Amniotic epithelial cell (primary cell): ENCODE measurements around the gene NBPF11.
"Not testable (repeated sequence)": the region's sequence is repeated elsewhere in the genome, so short reads cannot be mapped to it uniquely, and the experiment has no call there.

Source experiments
- DNase-seq: peaks from one replicate; pipeline ENCODE4 v3.0.0-alpha.2; 2010; ENCODE audit warnings: low read depth

NBPF11 gene, protein sequence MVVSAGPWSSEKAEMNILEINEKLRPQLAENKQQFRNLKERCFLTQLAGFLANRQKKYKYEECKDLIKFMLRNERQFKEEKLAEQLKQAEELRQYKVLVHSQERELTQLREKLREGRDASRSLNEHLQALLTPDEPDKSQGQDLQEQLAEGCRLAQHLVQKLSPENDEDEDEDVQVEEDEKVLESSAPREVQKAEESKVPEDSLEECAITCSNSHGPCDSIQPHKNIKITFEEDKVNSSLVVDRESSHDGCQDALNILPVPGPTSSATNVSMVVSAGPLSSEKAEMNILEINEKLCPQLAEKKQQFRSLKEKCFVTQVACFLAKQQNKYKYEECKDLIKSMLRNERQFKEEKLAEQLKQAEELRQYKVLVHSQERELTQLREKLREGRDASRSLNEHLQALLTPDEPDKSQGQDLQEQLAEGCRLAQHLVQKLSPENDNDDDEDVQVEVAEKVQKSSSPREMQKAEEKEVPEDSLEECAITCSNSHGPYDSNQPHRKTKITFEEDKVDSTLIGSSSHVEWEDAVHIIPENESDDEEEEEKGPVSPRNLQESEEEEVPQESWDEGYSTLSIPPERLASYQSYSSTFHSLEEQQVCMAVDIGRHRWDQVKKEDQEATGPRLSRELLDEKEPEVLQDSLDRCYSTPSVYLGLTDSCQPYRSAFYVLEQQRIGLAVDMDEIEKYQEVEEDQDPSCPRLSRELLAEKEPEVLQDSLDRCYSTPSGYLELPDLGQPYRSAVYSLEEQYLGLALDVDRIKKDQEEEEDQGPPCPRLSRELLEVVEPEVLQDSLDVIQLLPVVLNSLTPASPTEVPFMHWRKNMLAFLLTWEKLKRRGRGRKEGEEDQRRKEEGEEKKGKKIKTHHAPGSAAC

GRCh38 chr1:148151911-148152656, at the start of gene NBPF11:
NBPF11 (minus strand) TSS chr1:148152281; CDS start chr1:148127003, 25,278 bp downstream.
- peak; percentile 73 for DNase-seq

DNA sequence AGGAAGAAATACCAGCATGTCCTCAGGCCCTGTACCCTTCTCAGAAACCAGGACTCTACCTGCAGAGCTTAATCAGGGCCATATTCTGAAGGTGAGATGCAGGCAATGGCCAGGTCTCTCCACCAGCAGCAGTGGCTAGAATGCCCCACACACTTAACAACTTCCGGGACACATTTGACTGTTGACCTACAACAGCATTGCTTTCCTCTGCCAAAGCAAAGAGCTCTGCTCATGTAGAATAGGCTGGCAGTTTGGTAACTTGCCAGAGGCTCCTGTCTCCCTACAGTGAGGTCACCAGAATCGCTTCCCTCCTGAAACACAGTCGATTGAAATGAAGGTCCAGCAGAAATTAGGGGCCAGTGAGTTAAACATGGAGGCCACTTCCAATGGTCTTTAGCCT, 45.3 kb upstream of the NBPF11 start:
- not testable (repeated sequence) for DNase-seq

DNA sequence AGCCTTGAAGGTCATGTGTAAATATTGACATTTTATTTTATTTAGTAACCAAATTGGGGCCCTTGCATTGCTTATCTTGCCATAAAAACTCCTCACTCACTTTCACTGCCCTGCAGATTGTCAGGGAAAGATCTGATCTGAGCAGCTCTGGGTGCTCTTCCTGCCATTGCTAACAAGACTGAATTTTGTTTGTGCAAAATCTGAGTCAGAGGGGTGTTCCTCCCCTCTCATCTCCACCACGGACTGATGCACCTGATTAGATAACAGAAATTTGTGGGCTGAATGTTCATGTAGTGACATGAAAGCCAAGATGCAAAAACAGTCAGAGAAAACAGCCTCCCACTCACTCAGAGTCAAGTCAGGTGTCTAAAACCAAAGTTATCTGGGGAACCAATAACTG, 44.9 kb upstream of the NBPF11 start:
- DNase-seq = not testable (repeated sequence)

DNA sequence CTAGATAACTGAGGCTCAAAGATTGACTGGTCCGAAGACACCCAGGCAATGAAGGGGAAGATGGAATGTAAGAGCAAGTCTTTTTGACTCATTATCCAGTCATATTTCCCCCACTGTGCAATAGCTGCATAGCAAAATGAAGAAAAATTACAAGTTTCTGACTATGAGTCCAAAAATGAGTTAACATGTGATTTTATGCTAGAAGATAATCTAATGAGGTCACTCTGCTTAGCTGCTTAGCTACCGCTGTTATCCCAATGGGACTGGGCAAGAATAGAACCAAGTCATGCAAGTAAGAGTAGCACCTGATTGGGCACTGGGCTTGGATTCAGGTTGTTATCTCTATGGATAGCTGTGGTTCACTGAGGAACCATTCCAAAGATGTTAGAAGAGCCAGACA, 43.0 kb upstream of the NBPF11 start:
- DNase-seq = not testable (repeated sequence)

DNA sequence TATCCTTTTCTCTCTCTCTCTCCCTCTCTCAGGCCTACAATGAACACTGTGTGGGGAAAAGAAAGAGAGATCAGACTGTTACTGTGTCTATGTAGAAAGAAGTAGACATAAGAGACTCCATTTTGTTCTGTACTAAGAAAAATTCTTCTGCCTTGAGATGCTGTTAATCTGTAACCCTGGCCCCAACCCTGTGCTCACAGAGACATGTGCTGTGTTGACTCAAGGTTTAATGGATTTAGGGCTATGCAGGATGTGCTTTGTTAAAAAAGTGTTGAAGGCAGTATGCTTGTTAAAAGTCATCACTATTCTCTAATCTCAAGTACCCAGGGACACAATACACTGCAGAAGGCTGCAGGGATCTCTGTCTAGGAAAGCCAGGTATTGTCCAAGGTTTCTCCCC, 36.7 kb upstream of the NBPF11 start:
- not testable (repeated sequence) for DNase-seq

- not testable (repeated sequence) for DNase-seq
Measured at GRCh38 chr1:148178682-148179081, 26.6 kb upstream of the NBPF11 start.

GRCh38 chr1:148175414-148175813, 23.3 kb upstream of the NBPF11 start:
- DNase-seq = not testable (repeated sequence)

DNA sequence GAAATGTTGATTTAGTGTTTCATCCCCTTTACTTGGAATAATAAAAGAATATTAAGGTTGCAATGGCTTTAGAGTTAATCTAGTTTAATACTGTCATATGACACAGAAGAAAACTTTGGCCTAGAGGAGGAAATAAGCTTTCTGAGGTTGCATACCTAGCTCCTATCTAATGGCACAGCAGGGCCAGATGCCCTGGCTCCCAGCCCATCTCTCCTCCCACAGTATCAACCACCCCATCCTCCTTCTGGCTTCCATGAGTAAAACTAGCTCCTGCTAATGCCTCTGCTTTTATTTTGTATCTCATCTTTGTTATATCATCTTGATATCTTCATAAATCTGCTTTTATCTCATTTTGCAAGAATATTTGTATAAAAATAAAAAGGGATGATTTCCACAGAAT, 19.9 kb upstream of the NBPF11 start:
- not testable (repeated sequence) for DNase-seq

- no peak for DNase-seq
Measured at GRCh38 chr1:148166558-148167492, 14.7 kb upstream of the NBPF11 start.

- DNase-seq = no peak
Measured at GRCh38 chr1:148162363-148162762, 10.3 kb upstream of the NBPF11 start.

DNA sequence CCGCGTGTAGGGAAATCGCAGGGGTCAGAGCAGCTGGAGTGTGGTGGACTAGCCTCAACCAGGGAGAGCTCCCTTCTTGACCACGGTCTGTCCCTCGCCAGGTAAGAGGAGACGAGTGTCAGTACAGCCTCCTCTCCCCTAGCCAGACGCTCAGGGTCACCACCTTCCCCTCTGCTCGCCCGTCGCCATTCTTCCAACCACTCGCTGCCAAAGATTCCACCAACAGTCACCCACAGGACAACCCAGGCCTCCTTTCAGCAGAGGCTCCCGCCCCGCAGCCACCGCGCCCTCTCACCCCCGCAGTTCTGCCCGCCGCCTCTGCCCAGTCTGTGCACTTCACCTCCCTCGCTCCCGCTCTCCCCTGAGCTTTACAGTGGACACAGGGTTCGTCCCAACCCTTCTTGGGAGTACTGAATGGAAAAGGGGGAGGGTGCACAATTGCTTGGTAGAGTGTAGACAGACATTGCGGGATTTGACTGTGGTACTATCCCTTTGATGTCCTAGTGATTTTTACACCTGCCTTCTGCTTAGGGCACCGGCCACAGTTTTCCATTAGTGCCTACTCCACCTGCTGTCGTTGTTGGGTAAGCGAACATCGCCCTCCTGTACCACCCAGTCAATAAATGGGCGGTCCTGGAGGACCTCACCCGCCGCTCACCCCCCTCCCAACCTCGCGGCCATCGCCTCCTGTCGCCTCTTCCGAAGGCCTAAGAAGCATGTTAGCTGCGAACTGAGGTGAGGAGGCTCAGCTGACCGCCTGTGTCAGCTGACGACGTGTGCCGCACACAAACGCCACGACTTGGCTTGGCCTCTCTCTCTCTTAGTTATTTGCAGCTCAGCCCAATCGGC, 9.2 kb upstream of the NBPF11 start:
- DNase-seq = no peak

DNA sequence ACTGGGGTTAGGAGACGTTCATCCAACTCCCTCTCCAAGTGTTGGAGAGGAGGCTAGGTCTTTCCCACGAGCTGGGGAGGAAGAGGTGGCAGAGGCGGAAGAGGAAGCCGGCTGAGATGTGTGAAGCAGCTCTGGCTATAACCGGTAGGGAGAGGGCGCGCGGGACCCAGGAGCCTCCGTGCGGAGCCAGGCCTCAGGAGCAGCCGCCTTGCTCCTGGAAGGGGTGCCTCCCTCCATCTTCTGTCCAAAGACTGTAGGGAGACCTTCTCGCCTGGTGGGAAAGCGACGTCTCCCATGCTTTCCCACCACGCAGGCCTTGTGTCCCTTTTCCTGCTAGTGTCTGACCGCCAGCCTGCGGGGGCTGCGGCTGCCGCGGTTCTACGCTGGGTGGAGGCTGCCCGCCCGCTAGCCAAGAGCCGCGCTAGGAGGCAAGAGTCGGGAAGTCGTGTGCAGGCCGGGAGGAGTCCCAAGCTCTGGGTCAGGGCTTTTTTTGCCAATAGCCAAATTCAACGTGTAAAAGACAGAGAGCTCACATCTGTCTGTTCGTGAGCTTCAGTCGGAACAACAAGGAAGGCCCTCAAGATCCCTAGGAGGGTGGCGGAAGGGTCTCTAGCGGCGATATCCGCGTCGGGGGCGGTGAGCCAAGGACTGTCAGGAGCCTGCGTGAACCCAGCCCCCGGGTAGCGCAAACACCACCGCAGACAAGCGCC, 8.4 kb upstream of the NBPF11 start:
- DNase-seq = no peak

DNA sequence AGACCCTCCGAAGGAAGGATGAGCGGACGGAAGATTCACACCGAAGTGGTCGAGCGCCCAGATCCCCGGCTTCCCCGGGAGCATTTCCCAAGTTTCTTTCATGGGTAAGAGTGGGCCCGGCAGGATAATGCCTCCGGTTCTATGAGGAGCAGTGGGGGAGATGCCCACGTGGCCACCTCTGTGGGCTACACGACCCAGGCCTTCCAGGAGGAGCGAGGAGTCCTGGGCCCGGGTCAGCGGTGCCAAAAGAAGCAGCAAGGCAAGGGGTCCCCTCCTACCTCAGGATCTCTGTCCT, 7.9 kb upstream of the NBPF11 start:
- DNase-seq = no peak

GRCh38 chr1:148158341-148159003, 6.4 kb upstream of the NBPF11 start:
- no peak for DNase-seq

DNA sequence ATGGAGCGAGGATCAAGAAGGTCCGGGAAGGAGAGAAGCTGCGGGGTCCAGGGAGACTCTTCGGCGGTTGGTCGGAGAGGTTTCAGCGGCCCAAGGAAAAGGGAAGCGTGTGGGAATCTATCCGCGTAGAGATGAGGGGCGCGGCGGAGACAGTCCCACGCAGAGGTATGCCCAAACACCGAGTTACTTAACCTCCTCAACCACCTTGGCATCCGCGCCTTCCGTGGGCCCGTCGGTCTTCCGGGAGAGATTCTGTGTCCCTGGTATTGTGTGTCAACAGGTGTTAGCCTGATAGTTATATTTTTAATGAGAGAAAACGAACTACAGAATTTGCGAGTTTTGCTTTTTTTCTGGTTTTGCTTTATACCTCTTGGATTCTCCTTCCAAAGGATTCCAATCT, 5.7 kb upstream of the NBPF11 start:
- not testable (repeated sequence) for DNase-seq

DNA sequence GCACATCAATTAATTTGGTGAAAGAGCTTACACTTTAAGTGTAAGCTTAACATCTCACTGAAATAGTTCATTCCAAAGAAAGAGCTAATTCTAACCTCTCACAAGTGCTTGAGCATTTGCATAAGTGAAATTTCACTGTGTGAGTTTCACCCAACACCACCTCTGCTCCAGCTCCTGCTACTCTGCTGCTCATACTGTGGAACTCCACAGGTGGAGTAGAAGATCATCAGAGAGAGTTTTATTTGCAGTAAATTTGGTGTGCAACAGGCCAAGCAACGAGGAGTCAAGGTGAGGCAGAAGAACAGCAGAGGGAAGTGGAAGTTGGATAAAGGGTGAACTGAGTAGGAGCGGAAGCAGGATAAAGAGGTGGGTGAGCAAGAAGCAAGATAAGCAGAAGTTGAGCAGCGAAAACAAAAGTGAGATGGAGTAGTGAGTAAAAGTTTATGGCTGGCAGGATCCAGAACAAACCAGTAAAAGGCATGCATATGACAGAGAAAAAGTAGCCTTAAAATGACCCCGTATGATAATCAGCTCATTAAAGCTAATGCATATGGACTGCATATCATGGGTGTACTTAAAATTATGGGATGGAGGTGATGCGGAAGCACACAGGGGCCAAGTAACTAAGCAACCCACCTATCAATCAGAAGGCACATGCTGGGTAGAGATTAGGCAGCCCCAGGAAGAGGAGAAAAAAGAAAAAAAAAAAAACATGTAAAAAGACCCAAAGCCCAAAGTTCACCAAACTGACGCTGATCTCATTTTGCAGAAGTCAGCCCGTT, 3.6 kb upstream of the NBPF11 start:
- not testable (repeated sequence) for DNase-seq

DNA sequence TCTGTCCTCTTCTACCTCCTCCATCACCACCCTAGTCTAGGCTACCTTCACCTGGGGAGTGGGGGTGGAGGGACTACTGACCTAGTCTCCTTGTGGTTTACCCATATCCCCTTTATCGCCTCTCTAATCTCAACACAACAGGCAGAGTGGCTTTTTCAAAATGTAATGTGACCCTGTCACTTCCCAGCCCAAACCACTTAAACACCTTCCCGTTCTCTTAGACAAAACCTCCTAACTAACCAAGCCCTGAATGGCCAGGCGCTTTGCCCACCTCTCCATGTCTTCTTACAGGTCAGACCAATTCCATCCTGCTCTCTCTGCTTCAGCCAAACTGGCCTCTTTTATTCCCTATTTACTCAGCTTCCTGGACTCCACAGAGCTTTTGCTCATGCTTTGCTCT, 714 bp upstream of the NBPF11 start:
- DNase-seq = not testable (repeated sequence)

- not testable (repeated sequence) for DNase-seq
Measured at GRCh38 chr1:148151371-148151819, 686 bp downstream of the NBPF11 start.
